Mammary epithelial cell (primary cell): ENCODE data around the gene IFI16.

ENCODE experiments used
- EZH2 ChIP-seq: IDR thresholded peaks from 2 replicates; pipeline ENCODE4 v1.6.1; 2012; ENCODE audit warnings: low read length, inconsistent platforms, borderline replicate concordance
- TF ChIP-seq, protein P1 (sequence below), 2 donors: IDR thresholded peaks in 1 of 2; conservative IDR thresholded peaks in 1 of 2; 2 replicates each; pipeline ENCODE4 v1.5.1; 2011 to 2012; ENCODE audit warnings: inconsistent platforms in 2 of 2, low read length in 2 of 2, mild to moderate bottlenecking in 2 of 2, control low read depth in 1 of 2, low read depth in 1 of 2; ENCODE audit not compliant: insufficient read depth in 1 of 2; ENCODE audit errors: extremely low read depth in 1 of 2

DNA sequence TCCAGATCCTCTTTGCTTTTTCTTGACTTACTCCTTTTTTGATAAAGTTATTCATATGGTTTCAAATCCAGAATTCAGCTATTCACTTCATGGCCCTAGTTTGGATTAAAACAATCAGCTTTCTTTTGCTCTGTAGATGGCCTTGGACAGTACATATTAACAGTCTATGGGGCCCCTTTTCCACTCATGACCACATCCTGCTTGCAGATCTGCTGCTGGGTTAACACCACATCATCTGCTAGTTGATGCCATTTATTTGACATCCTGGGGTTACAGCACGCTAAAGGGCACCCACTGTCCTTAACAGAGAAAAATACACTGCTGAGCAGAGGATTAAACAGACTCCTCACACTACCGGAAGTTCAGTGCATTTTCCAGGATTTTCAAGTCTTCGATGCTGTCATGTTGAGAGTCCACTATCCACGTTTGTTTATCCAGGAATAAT, 941 bp upstream of the IFI16 start:
- TF ChIP-seq, protein P1, sequence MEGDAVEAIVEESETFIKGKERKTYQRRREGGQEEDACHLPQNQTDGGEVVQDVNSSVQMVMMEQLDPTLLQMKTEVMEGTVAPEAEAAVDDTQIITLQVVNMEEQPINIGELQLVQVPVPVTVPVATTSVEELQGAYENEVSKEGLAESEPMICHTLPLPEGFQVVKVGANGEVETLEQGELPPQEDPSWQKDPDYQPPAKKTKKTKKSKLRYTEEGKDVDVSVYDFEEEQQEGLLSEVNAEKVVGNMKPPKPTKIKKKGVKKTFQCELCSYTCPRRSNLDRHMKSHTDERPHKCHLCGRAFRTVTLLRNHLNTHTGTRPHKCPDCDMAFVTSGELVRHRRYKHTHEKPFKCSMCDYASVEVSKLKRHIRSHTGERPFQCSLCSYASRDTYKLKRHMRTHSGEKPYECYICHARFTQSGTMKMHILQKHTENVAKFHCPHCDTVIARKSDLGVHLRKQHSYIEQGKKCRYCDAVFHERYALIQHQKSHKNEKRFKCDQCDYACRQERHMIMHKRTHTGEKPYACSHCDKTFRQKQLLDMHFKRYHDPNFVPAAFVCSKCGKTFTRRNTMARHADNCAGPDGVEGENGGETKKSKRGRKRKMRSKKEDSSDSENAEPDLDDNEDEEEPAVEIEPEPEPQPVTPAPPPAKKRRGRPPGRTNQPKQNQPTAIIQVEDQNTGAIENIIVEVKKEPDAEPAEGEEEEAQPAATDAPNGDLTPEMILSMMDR (conservative IDR thresholded peaks at IDR 0.05 in 1 of 2, IDR thresholded peaks at IDR 0.05 in 1 of 2; ENCODE audit: extremely low read depth in 1 of 2, insufficient read depth in 1 of 2, low read depth in 1 of 2, low read length in 2 of 2), result no peak
- no peak for TF ChIP-seq EZH2
